T-helper 22 cell (primary cell): ENCODE measurements around the gene CELA3B.
"Not testable (repeated sequence)": the region's sequence is repeated elsewhere in the genome, so short reads cannot be mapped to it uniquely, and the experiment has no call there.

Experiments used
- DNase-seq: peaks from one replicate; pipeline ENCODE4 v3.0.0-alpha.2; 2020; ENCODE audit warnings: low read depth

Gene CELA3B

GRCh38 chr1:22012752-22013151, 35.9 kb downstream of the CELA3B start:
- DNase-seq, result not testable (repeated sequence)

- not testable (repeated sequence) for DNase-seq
These were observed 37.9 kb downstream of the CELA3B start for GRCh38 chr1:22014575-22015206.

GRCh38 chr1:22018583-22019559, 42.0 kb downstream of the CELA3B start:
- DNase-seq, result peak; percentile 32

- DNase-seq, result no peak
These were observed 44.2 kb downstream of the CELA3B start for GRCh38 chr1:22021061-22021460.

- peak; percentile 84 for DNase-seq
These were observed 47.9 kb downstream of the CELA3B start for GRCh38 chr1:22024485-22025367.

- peak; percentile 87 for DNase-seq
These were observed 48.7 kb downstream of the CELA3B start for GRCh38 chr1:22025368-22026155.

- no peak for DNase-seq
These were observed 50.1 kb downstream of the CELA3B start for GRCh38 chr1:22026924-22027289.

GRCh38 chr1:22030057-22030456, 53.2 kb downstream of the CELA3B start:
- DNase-seq, result no peak

- DNase-seq, result no peak
These were observed 53.7 kb downstream of the CELA3B start for GRCh38 chr1:22030473-22030872.

GRCh38 chr1:22031214-22031962, 54.6 kb downstream of the CELA3B start:
- no peak for DNase-seq

GRCh38 chr1:22034834-22035233, 58.0 kb downstream of the CELA3B start:
- DNase-seq, result not testable (repeated sequence)

GRCh38 chr1:22037520-22037919, 60.7 kb downstream of the CELA3B start:
- no peak for DNase-seq

GRCh38 chr1:22038036-22038435, 61.2 kb downstream of the CELA3B start:
- no peak for DNase-seq
